B cell (primary cell): ENCODE results near the gene FRMD4A. TPM values are rescaled to one million over a fixed set of nuclear protein-coding genes. Genes with fewer than 3 reads are reported as not detected.
"Not testable (repeated sequence)": the region's sequence is repeated elsewhere in the genome, so short reads cannot be mapped to it uniquely, and the experiment has no call there.

Source experiments
- ATAC-seq: fragments of 200-7000 bp; cut with Tn5 transposase; one replicate; pipeline ENCODE4 v1.10.0; 2021; ENCODE audit warnings: low read depth, mild to moderate bottlenecking, moderate number of reproducible peaks, moderate library complexity
- CTCF ChIA-PET: fragments of 350-600 bp; sonication (Branson Sonifier 250); formaldehyde crosslinking; loops from one replicate; lab custom pipeline; 2021; ENCODE audit warnings: antibody characterized with exemption, inconsistent platforms; lab: Charles Lee
- POLR2A ChIA-PET: fragments of 350-600 bp; sonication (Branson Sonifier 250); formaldehyde crosslinking; loops from one replicate; lab custom pipeline; 2021; ENCODE audit warnings: antibody characterized with exemption; lab: Charles Lee
- DNase-seq: peaks from one replicate; pipeline ENCODE4 v3.0.0; 2013
- H2AFZ ChIP-seq: 2 replicates; pipeline ENCODE4 v1.6.1; 2012; ENCODE audit warnings: mild to moderate bottlenecking, low read depth, low read length; ENCODE audit not compliant: insufficient read depth, poor library complexity, severe bottlenecking
- H3K27ac ChIP-seq, 2 donors: 1 replicate in 1 of 2; 2 replicates in 1 of 2; pipeline ENCODE4 v1.5.1; 2012 to 2013; ENCODE audit warnings: low read length in 2 of 2, mild to moderate bottlenecking in 2 of 2, moderate library complexity in 1 of 2
- H3K27me3 ChIP-seq, 4 experiments: fragments of 200-600 bp in 1 of 4; sonication (generic) in 1 of 4; replicated peaks in 1 of 4; 1 replicate in 2 of 4; 2 replicates in 2 of 4; pipeline versions ENCODE4 v1.6.1 to v1.7.0; 2013 to 2016; ENCODE audit warnings: low read length in 3 of 4, mild to moderate bottlenecking in 2 of 4, mixed read lengths in 1 of 4, moderate library complexity in 1 of 4; ENCODE audit not compliant: insufficient read depth in 4 of 4, control insufficient read depth in 3 of 4; ENCODE audit errors: control extremely low read depth in 1 of 4
- H3K36me3 ChIP-seq, 2 experiments: replicated peaks in 1 of 2; 1 replicate in 1 of 2; 2 replicates in 1 of 2; pipeline versions ENCODE4 v1.6.1 to v1.7.1; 2013; ENCODE audit warnings: low read length in 1 of 2; ENCODE audit not compliant: insufficient read depth in 2 of 2, control insufficient read depth in 1 of 2; ENCODE audit errors: control extremely low read depth in 1 of 2, extremely low read depth in 1 of 2
- H3K4me1 ChIP-seq, 2 donors: fragments of 200-600 bp in 1 of 2; sonication (generic) in 1 of 2; 1 replicate in 1 of 2; 2 replicates in 1 of 2; pipeline versions ENCODE4 v1.5.1 to v1.6.1; 2013 to 2017; ENCODE audit warnings: low read length in 2 of 2; ENCODE audit not compliant: control insufficient read depth in 2 of 2, insufficient read depth in 2 of 2
- H3K4me2 ChIP-seq: replicated peaks from 2 replicates; pipeline ENCODE3; 2012; ENCODE audit warnings: mild to moderate bottlenecking, low read depth, low read length; ENCODE audit not compliant: poor library complexity, severe bottlenecking
- H3K4me3 ChIP-seq, 5 experiments: fragments of 200-600 bp in 1 of 5; sonication (generic) in 1 of 5; 1 replicate in 3 of 5; 2 replicates in 2 of 5; pipeline versions ENCODE4 v1.5.1 to v1.7.0; 2011 to 2016; ENCODE audit warnings: low read length in 4 of 5, mild to moderate bottlenecking in 4 of 5, low read depth in 2 of 5, control low read depth in 1 of 5, moderate library complexity in 1 of 5; ENCODE audit not compliant: insufficient read depth in 1 of 5; ENCODE audit errors: control extremely low read depth in 1 of 5, extremely low read depth in 1 of 5
- H3K79me2 ChIP-seq: fragments of 200-600 bp; sonication (generic); one replicate; pipeline ENCODE4 v1.6.0; 2016; ENCODE audit warnings: low read length; ENCODE audit not compliant: control insufficient read depth, insufficient read depth
- H3K9ac ChIP-seq: fragments of 200-600 bp; sonication (generic); 2 replicates; pipeline ENCODE4 v1.6.1; 2017; ENCODE audit warnings: mild to moderate bottlenecking, low read length, moderate library complexity
- H3K9me3 ChIP-seq, 3 donors: one replicate each; pipeline versions ENCODE4 v1.6.1 to v1.7.1; 2013; ENCODE audit warnings: low read length in 2 of 3; ENCODE audit not compliant: control insufficient read depth in 2 of 3, insufficient read depth in 1 of 3; ENCODE audit errors: control extremely low read depth in 1 of 3
- H4K20me1 ChIP-seq: 2 replicates; pipeline ENCODE4 v1.6.0; 2012; ENCODE audit warnings: mild to moderate bottlenecking, low read length; ENCODE audit not compliant: insufficient read depth, control insufficient read depth, poor library complexity, severe bottlenecking
- H3K27ac Mint-ChIP-seq: one replicate; pipeline ENCODE4 v1.8.0; 2021; ENCODE audit warnings: mixed read lengths
- H3K27me3 Mint-ChIP-seq: one replicate; pipeline ENCODE4 v1.8.0; 2021; ENCODE audit warnings: mixed read lengths
- H3K4me1 Mint-ChIP-seq: one replicate; pipeline ENCODE4 v1.8.0; 2021; ENCODE audit warnings: mixed read lengths
- H3K4me3 Mint-ChIP-seq: one replicate; pipeline ENCODE4 v1.8.0; 2021; ENCODE audit warnings: mixed read lengths
- H3K9me3 Mint-ChIP-seq: one replicate; pipeline ENCODE4 v1.8.0; 2022; ENCODE audit warnings: mixed read lengths; ENCODE audit not compliant: insufficient read depth
- CTCF ChIP-seq: fragments of 200-600 bp; IDR thresholded peaks from one replicate; pipeline ENCODE4 v1.8.0; 2022; ENCODE audit warnings: antibody characterized with exemption, mild to moderate bottlenecking
- EZH2 ChIP-seq: IDR thresholded peaks from 2 replicates; pipeline ENCODE4 v1.6.1; 2012; ENCODE audit warnings: borderline replicate concordance, low read depth, mild to moderate bottlenecking, moderate library complexity, low read length; ENCODE audit not compliant: insufficient read depth, poor library complexity, severe bottlenecking
- WGBS: methylation state at CpG from one replicate; pipeline ENCODE4 v1.1.5; 2013; ENCODE audit warnings: missing lambda C conversion rate; ENCODE audit not compliant: insufficient coverage; 5-methylcytosine and 5-hydroxymethylcytosine counted together
- intact Hi-C: fragments of 100-400 bp; cut with micrococcal nuclease; formaldehyde crosslinking; loops from one replicate; pipeline ENCODE4 v1.10.0; 2022
- polyA plus RNA-seq: library from polyadenylated mRNA; depleted of rRNA; stranded (reverse); fragments of >200 nt; gene quantifications from 2 replicates; pipeline ENCODE4 v1.2.3, GENCODE V29; 2012
- total RNA-seq, 2 donors: library from RNA; stranded (reverse); fragments of 120-200 nt in 1 of 2; gene quantifications; 1 replicate in 1 of 2; 2 replicates in 1 of 2; pipeline versions ENCODE4 v1.2.3 to v1.2.4, GENCODE V29; 2013 to 2022

FRMD4A gene
- total and polyA plus RNA-seq, 2 donors (not counting 1 experiment from before 2014, with no cell fraction given) = 0.76 to 3.4 TPM

DNA sequence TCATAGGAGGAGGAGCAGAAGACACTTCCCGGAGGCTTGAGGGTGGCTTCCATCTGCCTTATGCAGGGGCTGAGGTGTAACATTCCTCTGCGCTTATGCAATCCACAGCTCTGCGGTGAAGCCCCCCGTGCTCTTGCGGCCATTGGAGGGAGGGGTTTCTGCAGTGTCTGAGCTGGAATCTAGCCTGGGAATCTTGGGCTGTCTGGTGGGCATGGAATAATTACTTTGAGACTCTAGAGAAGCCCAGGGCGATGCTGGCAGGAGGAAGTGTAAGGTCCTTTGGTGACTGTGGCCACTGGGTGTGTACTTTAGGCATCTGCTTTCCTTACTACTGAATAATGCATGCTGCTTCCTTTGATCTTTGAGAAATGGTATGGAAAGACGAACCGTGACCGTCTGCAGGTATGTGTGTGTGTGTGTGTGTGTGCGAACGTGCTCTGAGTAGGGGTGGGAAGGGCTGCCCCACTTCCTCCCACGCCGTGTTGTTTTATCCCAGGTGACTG, 563.0 kb downstream of the FRMD4A start:
- Histone ChIP-seq H3K79me2 (no peaks in the 10 kb centered on the region), H3K9ac (no peak overlapping the region), H3K27me3 (peaks cover 0 to 4% (median 3%) of the 10 kb centered on the region in 4 experiments), H3K4me2 (no peak overlapping the region), H3K4me3 (no peak overlapping the region), H3K4me1 (no peaks in the 10 kb centered on the region), H4K20me1 (no peaks in the 10 kb centered on the region), H3K27ac (no peak overlapping the region), H3K36me3 (no peaks in the 10 kb centered on the region), H2AFZ (no peak overlapping the region), H3K9me3 (no peaks in the 10 kb centered on the region)
- Mint-ChIP-seq H3K4me1 (peaks cover 6% of the 10 kb centered on the region), H3K27me3 (peaks cover 10% of the 10 kb centered on the region), H3K9me3 (no peaks in the 10 kb centered on the region), H3K27ac (no peak overlapping the region), H3K4me3 (no peak overlapping the region)
- WGBS = 90% methylated on average over 6 of the region's 13 CpGs
- CTCF ChIA-PET = no interaction called here
- TF ChIP-seq EZH2 = no peak
- TF ChIP-seq CTCF = no peak
- intact Hi-C loops = no loop called here
- POLR2A ChIA-PET = no interaction called here
- ATAC-seq (no peak), DNase-seq (no peak)

GRCh38 chr10:13767148-13767547, 563.6 kb downstream of the FRMD4A start:
- intact Hi-C loops, H3K27ac Mint-ChIP-seq, H3K4me1 Mint-ChIP-seq: not testable (repeated sequence)

More at GRCh38 chr10:13767148-13767547, 563.6 kb downstream of the FRMD4A start:
- WGBS = 97% methylated on average over 5 of the region's 5 CpGs
- CTCF ChIA-PET, POLR2A ChIA-PET, H3K9ac ChIP-seq, H3K4me3 ChIP-seq, H3K4me1 ChIP-seq, H3K4me2 ChIP-seq, H4K20me1 ChIP-seq, H3K4me3 Mint-ChIP-seq, ATAC-seq, H3K79me2 ChIP-seq, H2AFZ ChIP-seq, H3K27me3 ChIP-seq, H3K9me3 Mint-ChIP-seq, H3K9me3 ChIP-seq, H3K36me3 ChIP-seq, DNase-seq, H3K27ac ChIP-seq: not testable (repeated sequence)
- peaks cover 10% of the 10 kb centered on the region for H3K27me3 Mint-ChIP-seq
